CD4-positive, alpha-beta T cell (primary cell): ENCODE measurements around the gene SHANK3. TPM values are rescaled to one million over a fixed set of nuclear protein-coding genes. Genes with fewer than 3 reads are reported as not detected.
A peak's percentile ranks its signal among the peaks of the same experiment; 100 is the strongest.

Experiments
- ATAC-seq: fragments of 200-7000 bp; cut with Tn5 transposase; one replicate; pipeline ENCODE4 v1.10.0; 2022; ENCODE audit warnings: mild to moderate bottlenecking; ENCODE audit not compliant: poor library complexity
- CTCF ChIA-PET: fragments of 350-600 bp; sonication (Branson Sonifier 250); formaldehyde crosslinking; loops from one replicate; lab custom pipeline; 2021; ENCODE audit warnings: antibody characterized with exemption, inconsistent platforms; lab: Charles Lee
- POLR2A ChIA-PET: fragments of 350-600 bp; sonication (Branson Sonifier 250); formaldehyde crosslinking; loops from one replicate; lab custom pipeline; 2021; ENCODE audit warnings: antibody characterized with exemption, inconsistent platforms; lab: Charles Lee
- DNase-seq, 14 experiments: peaks; one replicate each; pipeline ENCODE4 v3.0.0-alpha.2; 2013 to 2020; ENCODE audit warnings: mixed read lengths in 2 of 14
- H3K27ac ChIP-seq, 2 donors: one replicate each; pipeline versions ENCODE4 v1.5.1 to v1.7.0; 2013; ENCODE audit warnings: low read length in 2 of 2, low read depth in 1 of 2, mild to moderate bottlenecking in 1 of 2
- H3K27me3 ChIP-seq, 2 experiments: 1 replicate in 1 of 2; 2 replicates in 1 of 2; pipeline versions ENCODE4 v1.6.1 to v1.7.0; 2013; ENCODE audit warnings: low read length in 2 of 2, control low read depth in 1 of 2, mild to moderate bottlenecking in 1 of 2, moderate library complexity in 1 of 2; ENCODE audit not compliant: insufficient read depth in 2 of 2, control insufficient read depth in 1 of 2
- H3K36me3 ChIP-seq: one replicate; pipeline ENCODE4 v1.6.1; 2013; ENCODE audit warnings: low read length, control low read depth; ENCODE audit not compliant: insufficient read depth
- H3K4me1 ChIP-seq: one replicate; pipeline ENCODE4 v1.6.1; 2013; ENCODE audit warnings: low read length, control low read depth; ENCODE audit not compliant: insufficient read depth
- H3K4me3 ChIP-seq: one replicate; pipeline ENCODE4 v1.5.1; 2013; ENCODE audit warnings: mild to moderate bottlenecking, low read length, moderate library complexity
- H3K9me3 ChIP-seq, 2 experiments: 1 replicate in 1 of 2; 2 replicates in 1 of 2; pipeline versions ENCODE4 v1.6.1 to v1.7.0; 2013; ENCODE audit warnings: low read length in 2 of 2, mild to moderate bottlenecking in 2 of 2, control low read depth in 1 of 2, moderate library complexity in 1 of 2; ENCODE audit not compliant: control insufficient read depth in 1 of 2, insufficient read depth in 1 of 2
- H3K27ac Mint-ChIP-seq: one replicate; pipeline ENCODE4 v1.8.0; 2020; ENCODE audit warnings: mixed read lengths
- H3K27me3 Mint-ChIP-seq: one replicate; pipeline ENCODE4 v1.8.0; 2021; ENCODE audit warnings: mixed read lengths
- H3K36me3 Mint-ChIP-seq: one replicate; pipeline ENCODE4 v1.8.0; 2021; ENCODE audit warnings: low read depth, mixed read lengths
- H3K4me1 Mint-ChIP-seq: one replicate; pipeline ENCODE4 v1.8.0; 2021; ENCODE audit warnings: low read depth, mixed read lengths
- H3K4me3 Mint-ChIP-seq: one replicate; pipeline ENCODE4 v1.8.0; 2020; ENCODE audit warnings: mild to moderate bottlenecking, mixed read lengths
- H3K9me3 Mint-ChIP-seq: one replicate; pipeline ENCODE4 v1.8.0; 2020; ENCODE audit warnings: mixed read lengths
- CTCF ChIP-seq: fragments of 200-600 bp; IDR thresholded peaks from one replicate; pipeline ENCODE4 v1.8.0; 2022; ENCODE audit warnings: antibody characterized with exemption, mild to moderate bottlenecking
- intact Hi-C, 2 experiments: fragments of 100-400 bp; cut with DNase I in 1 of 2; cut with micrococcal nuclease in 1 of 2; formaldehyde crosslinking; loops; one replicate each; pipeline versions ENCODE4 v1.15.1 to v1.9.0; 2023 to 2025; cut with DNase I, micrococcal nuclease
- total RNA-seq, 174 experiments: library from RNA in 2 of 174; stranded (reverse) in 2 of 174; gene quantifications; one replicate each; pipeline ENCODE4 v1.2.3 and lab custom pipeline; 2021 to 2026

Gene SHANK3
- total RNA-seq, 2 experiments from 2014 or later = not detected

- no peak for TF ChIP-seq CTCF
Observed at GRCh38 chr22:50688448-50688847, 15.8 kb downstream of the SHANK3 start.

GRCh38 chr22:50691521-50691920, 18.9 kb downstream of the SHANK3 start:
- ChIA-PET POLR2A (no interaction called here), CTCF (interaction anchor here (1.1 kb wide), 1 partner anchor 18 kb away, joined by 3 read pairs; no protein-coding TSS in a partner anchor)
- Histone ChIP-seq H3K4me3 (no peak overlapping the region), H3K36me3 (no peaks in the 10 kb centered on the region), H3K27me3 (peaks cover 0 to 7% of the 10 kb centered on the region in 2 experiments), H3K9me3 (peaks cover 0 to 9% of the 10 kb centered on the region in 2 experiments), H3K4me1 (no peaks in the 10 kb centered on the region), H3K27ac (no peak overlapping the region)
- TF ChIP-seq CTCF = peak; percentile 42
- Mint-ChIP-seq H3K4me1 (no peaks in the 10 kb centered on the region), H3K27ac (no peak overlapping the region), H3K4me3 (no peak overlapping the region), H3K36me3 (no peaks in the 10 kb centered on the region), H3K27me3 (peaks cover 7% of the 10 kb centered on the region), H3K9me3 (peaks cover 6% of the 10 kb centered on the region)
- ATAC-seq (no peak), DNase-seq (peak in 7 of 14 experiments; percentile 14 to 64 (median 43))
- intact Hi-C loops = loop anchor here (1.0 to 5.0 kb wide), 2 partner anchors 69 to 71 kb away; no protein-coding TSS in a partner anchor

More at GRCh38 chr22:50688448-50688847, 15.8 kb downstream of the SHANK3 start:
- no peak overlapping the region for H3K4me3 ChIP-seq
- H3K27me3 Mint-ChIP-seq = peaks cover 7% of the 10 kb centered on the region
- CTCF ChIA-PET = no interaction called here
- H3K36me3 Mint-ChIP-seq = no peaks in the 10 kb centered on the region
- H3K4me1 ChIP-seq = no peaks in the 10 kb centered on the region
- DNase-seq (peak in 2 of 14 experiments; percentile 2 to 27), ATAC-seq (no peak)
- peaks cover 6% of the 10 kb centered on the region for H3K9me3 Mint-ChIP-seq
- H3K27ac Mint-ChIP-seq = no peak overlapping the region
- POLR2A ChIA-PET = no interaction called here
- peaks cover 0 to 7% of the 10 kb centered on the region in 2 experiments for H3K27me3 ChIP-seq
- H3K4me3 Mint-ChIP-seq = no peak overlapping the region
- no peaks in the 10 kb centered on the region for H3K4me1 Mint-ChIP-seq
- intact Hi-C loops = no loop called here
- H3K27ac ChIP-seq = no peak overlapping the region
- peaks cover 0 to 9% of the 10 kb centered on the region in 2 experiments for H3K9me3 ChIP-seq
- no peaks in the 10 kb centered on the region for H3K36me3 ChIP-seq

GRCh38 chr22:50693462-50693861, 20.8 kb downstream of the SHANK3 start:
- intact Hi-C loops = loop anchor here in 1 of 2 experiments (5.0 kb wide), 1 partner anchor 71 kb away; no protein-coding TSS in a partner anchor
- POLR2A ChIA-PET = interaction anchor here (1.4 kb wide), 1 partner anchor 72 kb away, joined by 3 read pairs; no protein-coding TSS in a partner anchor
- CTCF ChIA-PET = no interaction called here
- H3K36me3 Mint-ChIP-seq = no peaks in the 10 kb centered on the region
- H3K27me3 Mint-ChIP-seq = peaks cover 7% of the 10 kb centered on the region
- TF ChIP-seq CTCF = no peak
- H3K9me3 Mint-ChIP-seq = peaks cover 6% of the 10 kb centered on the region
- H3K4me1 ChIP-seq = no peaks in the 10 kb centered on the region
- peaks cover 0 to 9% of the 10 kb centered on the region in 2 experiments for H3K9me3 ChIP-seq
- no peak for DNase-seq
- H3K27me3 ChIP-seq = no peaks in the 10 kb centered on the region
- ATAC-seq = no peak
- H3K36me3 ChIP-seq = no peaks in the 10 kb centered on the region
- no peaks in the 10 kb centered on the region for H3K4me1 Mint-ChIP-seq
- no peak overlapping the region for H3K27ac Mint-ChIP-seq
- H3K27ac ChIP-seq = no peak overlapping the region
- no peak overlapping the region for H3K4me3 Mint-ChIP-seq
- H3K4me3 ChIP-seq = no peak overlapping the region
